ENCODE measurements around the gene SPAG16.

Gene SPAG16

GRCh38 chr2:214410918-214411554, 1126.8 kb downstream of the SPAG16 start, which contains the start of gene VWC2L:
VWC2L (plus strand) TSS chr2:214411054; CDS start chr2:214414194, 3,140 bp downstream.
- no peak for DNase-seq

- no peak for DNase-seq
These were observed 1128.4 kb downstream of the SPAG16 start for GRCh38 chr2:214412679-214413078.

GRCh38 chr2:214436470-214436869, 1152.2 kb downstream of the SPAG16 start:
- no peak for DNase-seq

- no peak for DNase-seq
These were observed 1166.0 kb downstream of the SPAG16 start for GRCh38 chr2:214450118-214450894.

- no peak for DNase-seq
These were observed 1167.4 kb downstream of the SPAG16 start for GRCh38 chr2:214451516-214452275.

All from activated T-cell treated with anti-CD3 and anti-CD28 coated beads for 4 hours (primary cell).